Subcutaneous abdominal adipose tissue (tissue), 5 donors: ENCODE data around the gene VSX2.
"Not testable (repeated sequence)": the region's sequence is repeated elsewhere in the genome, so short reads cannot be mapped to it uniquely, and the experiment has no call there.

Source experiments
- H3K27ac ChIP-seq: one replicate; pipeline ENCODE4 v1.7.0; 2013; ENCODE audit warnings: low read depth, mild to moderate bottlenecking, inconsistent platforms, low read length, moderate library complexity
- H3K27me3 ChIP-seq, 5 donors: one replicate each; pipeline ENCODE4 v1.7.0; 2013; ENCODE audit warnings: low read length in 5 of 5, inconsistent platforms in 1 of 5; ENCODE audit not compliant: control insufficient read depth in 5 of 5, insufficient read depth in 4 of 5
- H3K36me3 ChIP-seq, 5 donors: one replicate each; pipeline ENCODE4 v1.7.0; 2013; ENCODE audit warnings: low read length in 5 of 5; ENCODE audit not compliant: control insufficient read depth in 5 of 5, insufficient read depth in 5 of 5
- H3K4me1 ChIP-seq, 5 donors: one replicate each; pipeline ENCODE4 v1.7.0; 2013; ENCODE audit warnings: low read length in 5 of 5, mild to moderate bottlenecking in 3 of 5, moderate library complexity in 1 of 5; ENCODE audit not compliant: control insufficient read depth in 5 of 5, insufficient read depth in 5 of 5
- H3K4me3 ChIP-seq, 5 donors: one replicate each; pipeline ENCODE4 v1.7.0; 2013; ENCODE audit warnings: low read length in 5 of 5, low read depth in 1 of 5
- H3K9ac ChIP-seq, 5 donors: one replicate each; pipeline ENCODE4 v1.7.0; 2013; ENCODE audit warnings: low read length in 5 of 5, mild to moderate bottlenecking in 4 of 5, moderate library complexity in 3 of 5
- H3K9me3 ChIP-seq, 5 donors: one replicate each; pipeline ENCODE4 v1.7.0; 2013; ENCODE audit warnings: low read length in 5 of 5; ENCODE audit not compliant: control insufficient read depth in 5 of 5
- donor health status: healthy.
- donor health status: healthy.
- donor health status: healthy.
- donor health status: healthy.
- donor health status: healthy.

The VSX2 gene

GRCh38 chr14:74270382-74271177 lies 31.3 kb downstream of the VSX2 start:
- H3K27ac ChIP-seq, H3K36me3 ChIP-seq: not testable (repeated sequence)

GRCh38 chr14:74271365-74271764 lies 32.1 kb downstream of the VSX2 start:
- H3K4me3 ChIP-seq = no peak overlapping the region
- H3K9me3 ChIP-seq = no peaks in the 10 kb centered on the region
- H3K27ac ChIP-seq = no peak overlapping the region
- H3K4me1 ChIP-seq = peaks cover 0 to 6% (median 5%) of the 10 kb centered on the region in 5 donors
- H3K36me3 ChIP-seq = no peaks in the 10 kb centered on the region
- no peaks in the 10 kb centered on the region for H3K27me3 ChIP-seq
- no peak overlapping the region for H3K9ac ChIP-seq

More at GRCh38 chr14:74270382-74271177, 31.3 kb downstream of the VSX2 start:
- H3K9ac ChIP-seq, H3K27me3 ChIP-seq, H3K4me1 ChIP-seq, H3K4me3 ChIP-seq, H3K9me3 ChIP-seq: not testable (repeated sequence)

- Histone ChIP-seq H3K9me3 (peaks cover 0 to 9% (median 0%) of the 10 kb centered on the region in 5 donors), H3K4me1 (peaks cover 0 to 6% (median 5%) of the 10 kb centered on the region in 5 donors), H3K36me3 (no peaks in the 10 kb centered on the region), H3K9ac (no peak overlapping the region), H3K27me3 (no peaks in the 10 kb centered on the region), H3K27ac (no peak overlapping the region), H3K4me3 (no peak overlapping the region)
Observed at GRCh38 chr14:74275241-74275841, 36.1 kb downstream of the VSX2 start.

- Histone ChIP-seq H3K4me1 (peaks cover 0 to 6% (median 5%) of the 10 kb centered on the region in 5 donors), H3K36me3 (peaks cover 0 to 11% (median 6%) of the 10 kb centered on the region in 5 donors), H3K9me3 (peaks cover 0 to 9% (median 0%) of the 10 kb centered on the region in 5 donors), H3K4me3 (no peak overlapping the region), H3K9ac (no peak overlapping the region), H3K27ac (no peak overlapping the region), H3K27me3 (no peaks in the 10 kb centered on the region)
Observed at GRCh38 chr14:74278080-74278479, 38.8 kb downstream of the VSX2 start.

GRCh38 chr14:74281069-74281468 lies 41.8 kb downstream of the VSX2 start:
- Histone ChIP-seq H3K4me3 (no peak overlapping the region), H3K9me3 (peaks cover 0 to 9% (median 0%) of the 10 kb centered on the region in 5 donors), H3K27ac (no peak overlapping the region), H3K36me3 (peaks cover 14 to 40% (median 29%) of the 10 kb centered on the region in 5 donors), H3K27me3 (no peaks in the 10 kb centered on the region), H3K9ac (no peak overlapping the region), H3K4me1 (no peaks in the 10 kb centered on the region)

- H3K9me3 ChIP-seq = no peaks in the 10 kb centered on the region
- H3K36me3 ChIP-seq = peaks cover 16 to 92% (median 80%) of the 10 kb centered on the region in 5 donors
- H3K4me3 ChIP-seq = no peak overlapping the region
- H3K27ac ChIP-seq = no peak overlapping the region
- no peak overlapping the region for H3K9ac ChIP-seq
- no peaks in the 10 kb centered on the region for H3K4me1 ChIP-seq
- no peaks in the 10 kb centered on the region for H3K27me3 ChIP-seq
Observed at GRCh38 chr14:74286736-74287135, 47.5 kb downstream of the VSX2 start.

- Histone ChIP-seq H3K4me3 (no peak overlapping the region), H3K36me3 (peaks cover 12 to 93% (median 82%) of the 10 kb centered on the region in 5 donors)
Observed at GRCh38 chr14:74289801-74290200, 50.6 kb downstream of the VSX2 start.

GRCh38 chr14:74290415-74290814 lies 51.2 kb downstream of the VSX2 start:
- Histone ChIP-seq H3K27ac (no peak overlapping the region), H3K36me3 (peaks cover 8 to 94% (median 84%) of the 10 kb centered on the region in 5 donors), H3K27me3 (no peaks in the 10 kb centered on the region), H3K4me3 (no peak overlapping the region), H3K4me1 (no peaks in the 10 kb centered on the region), H3K9me3 (no peaks in the 10 kb centered on the region), H3K9ac (no peak overlapping the region)

More at GRCh38 chr14:74289801-74290200, 50.6 kb downstream of the VSX2 start:
- no peak overlapping the region for H3K9ac ChIP-seq
- no peak overlapping the region for H3K27ac ChIP-seq
- H3K27me3 ChIP-seq = no peaks in the 10 kb centered on the region
- no peaks in the 10 kb centered on the region for H3K9me3 ChIP-seq
- no peaks in the 10 kb centered on the region for H3K4me1 ChIP-seq

GRCh38 chr14:74292061-74292460 lies 52.8 kb downstream of the VSX2 start:
- Histone ChIP-seq H3K9ac (no peak overlapping the region), H3K4me1 (no peaks in the 10 kb centered on the region), H3K9me3 (no peaks in the 10 kb centered on the region), H3K36me3 (peaks cover 4 to 94% (median 85%) of the 10 kb centered on the region in 5 donors), H3K4me3 (no peak overlapping the region), H3K27me3 (no peaks in the 10 kb centered on the region), H3K27ac (no peak overlapping the region)

- H3K9ac ChIP-seq = no peak overlapping the region
- peaks cover 7 to 93% (median 81%) of the 10 kb centered on the region in 5 donors for H3K36me3 ChIP-seq
Observed at GRCh38 chr14:74293606-74294005, 54.4 kb downstream of the VSX2 start.

More at GRCh38 chr14:74293606-74294005, 54.4 kb downstream of the VSX2 start:
- Histone ChIP-seq H3K27me3 (no peaks in the 10 kb centered on the region), H3K4me3 (no peak overlapping the region), H3K9me3 (no peaks in the 10 kb centered on the region), H3K27ac (no peak overlapping the region), H3K4me1 (peaks cover under 1 to 11% (median 2%) of the 10 kb centered on the region in 5 donors)
